Upper lobe of right lung (tissue), 1 donor: Measurements from ENCODE around the gene ELFN2. TPM values are rescaled to one million over a fixed set of nuclear protein-coding genes. Genes with fewer than 3 reads are reported as not detected.

Source experiments
- ATAC-seq: fragments of 200-7000 bp; cut with Tn5 transposase; one replicate; pipeline ENCODE4 v1.9.1; 2020; ENCODE audit warnings: mild to moderate bottlenecking, moderate library complexity
- DNase-seq: peaks from one replicate; pipeline ENCODE4 v3.0.0-alpha.2; 2020
- H3K27ac ChIP-seq: fragments of 200-600 bp; one replicate; pipeline ENCODE4 v1.8.0; 2022
- H3K27me3 ChIP-seq: fragments of 200-600 bp; one replicate; pipeline ENCODE4 v1.8.0; 2022; ENCODE audit warnings: mild to moderate bottlenecking
- H3K36me3 ChIP-seq: fragments of 200-600 bp; one replicate; pipeline ENCODE4 v1.8.0; 2022
- H3K4me1 ChIP-seq: fragments of 200-600 bp; one replicate; pipeline ENCODE4 v1.8.0; 2022
- H3K4me3 ChIP-seq: fragments of 200-600 bp; one replicate; pipeline ENCODE4 v1.8.0; 2022; ENCODE audit warnings: mild to moderate bottlenecking
- H3K9me3 ChIP-seq: fragments of 200-600 bp; one replicate; pipeline ENCODE4 v1.8.0; 2022
- intact Hi-C: fragments of 100-400 bp; cut with DNase I; formaldehyde crosslinking; loops from one replicate; pipeline ENCODE4 v1.11.0; 2022
- total RNA-seq: library from RNA; stranded (reverse); fragmentation: NEBNext Ultra II Directional; extraction: Animal tissue kit (Norgen Biotek cat#: 25700); gene quantifications from one replicate; pipeline ENCODE4 v1.2.1, GENCODE V29; 2021
- TF ChIP-seq, protein P1 (sequence below): fragments of 200-600 bp; IDR thresholded peaks from one replicate; pipeline ENCODE4 v1.8.0; 2022; ENCODE audit warnings: antibody characterized with exemption
- donor health status: DM: no; HTN: yes; CAD: no; lungs with severe emphysema.

ELFN2 gene
- total RNA-seq, 1 donor from 2014 or later: 0.72 TPM

DNA sequence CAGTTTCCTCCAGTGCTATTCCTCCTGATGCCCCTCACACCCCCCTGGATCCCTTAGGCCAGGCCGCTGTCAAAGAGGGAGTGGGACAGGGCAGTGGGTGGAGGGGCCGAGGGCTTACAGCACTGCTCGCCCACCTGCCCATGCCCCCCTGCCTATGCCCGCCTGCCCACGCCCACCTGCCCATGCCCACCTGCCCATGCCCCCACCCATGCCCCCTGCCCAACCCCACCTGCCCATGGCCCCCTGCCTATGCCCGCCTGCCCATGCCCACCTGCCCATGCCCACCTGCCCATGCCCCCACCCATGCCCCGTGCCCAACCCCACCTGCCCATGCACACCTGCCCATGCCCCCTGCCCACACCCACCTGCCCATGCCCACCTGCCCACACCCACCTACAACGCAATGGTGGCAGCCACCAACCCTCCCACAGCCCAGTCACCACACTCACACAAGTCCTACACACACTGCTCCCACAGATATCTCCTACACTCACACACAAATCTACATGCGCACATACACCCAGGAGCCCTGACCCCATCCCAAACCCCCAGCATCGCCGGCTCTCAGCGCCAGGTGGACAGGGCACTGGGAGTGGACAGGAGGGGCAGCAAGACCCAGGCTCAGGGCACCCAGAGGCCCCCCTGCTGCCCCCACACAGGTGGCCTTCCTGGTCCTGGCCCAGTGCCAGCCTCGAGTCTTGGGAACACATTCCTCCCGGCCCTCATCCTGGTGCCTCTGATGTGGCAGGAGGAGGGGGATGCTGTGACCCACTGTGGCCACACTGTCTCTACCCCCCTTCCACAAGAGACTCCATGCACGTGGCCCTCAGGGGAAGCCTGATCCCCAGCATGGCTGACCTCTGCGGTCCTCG lies 83.2 kb downstream of the ELFN2 start:
- ATAC-seq (no peak), DNase-seq (no peak)
- Histone ChIP-seq H3K27me3 (no peaks in the 10 kb centered on the region), H3K4me3 (no peak overlapping the region), H3K9me3 (no peaks in the 10 kb centered on the region), H3K27ac (no peak overlapping the region), H3K4me1 (no peaks in the 10 kb centered on the region), H3K36me3 (no peaks in the 10 kb centered on the region)
- intact Hi-C loops: no loop called here
- TF ChIP-seq, protein P1, sequence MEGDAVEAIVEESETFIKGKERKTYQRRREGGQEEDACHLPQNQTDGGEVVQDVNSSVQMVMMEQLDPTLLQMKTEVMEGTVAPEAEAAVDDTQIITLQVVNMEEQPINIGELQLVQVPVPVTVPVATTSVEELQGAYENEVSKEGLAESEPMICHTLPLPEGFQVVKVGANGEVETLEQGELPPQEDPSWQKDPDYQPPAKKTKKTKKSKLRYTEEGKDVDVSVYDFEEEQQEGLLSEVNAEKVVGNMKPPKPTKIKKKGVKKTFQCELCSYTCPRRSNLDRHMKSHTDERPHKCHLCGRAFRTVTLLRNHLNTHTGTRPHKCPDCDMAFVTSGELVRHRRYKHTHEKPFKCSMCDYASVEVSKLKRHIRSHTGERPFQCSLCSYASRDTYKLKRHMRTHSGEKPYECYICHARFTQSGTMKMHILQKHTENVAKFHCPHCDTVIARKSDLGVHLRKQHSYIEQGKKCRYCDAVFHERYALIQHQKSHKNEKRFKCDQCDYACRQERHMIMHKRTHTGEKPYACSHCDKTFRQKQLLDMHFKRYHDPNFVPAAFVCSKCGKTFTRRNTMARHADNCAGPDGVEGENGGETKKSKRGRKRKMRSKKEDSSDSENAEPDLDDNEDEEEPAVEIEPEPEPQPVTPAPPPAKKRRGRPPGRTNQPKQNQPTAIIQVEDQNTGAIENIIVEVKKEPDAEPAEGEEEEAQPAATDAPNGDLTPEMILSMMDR: no peak

DNA sequence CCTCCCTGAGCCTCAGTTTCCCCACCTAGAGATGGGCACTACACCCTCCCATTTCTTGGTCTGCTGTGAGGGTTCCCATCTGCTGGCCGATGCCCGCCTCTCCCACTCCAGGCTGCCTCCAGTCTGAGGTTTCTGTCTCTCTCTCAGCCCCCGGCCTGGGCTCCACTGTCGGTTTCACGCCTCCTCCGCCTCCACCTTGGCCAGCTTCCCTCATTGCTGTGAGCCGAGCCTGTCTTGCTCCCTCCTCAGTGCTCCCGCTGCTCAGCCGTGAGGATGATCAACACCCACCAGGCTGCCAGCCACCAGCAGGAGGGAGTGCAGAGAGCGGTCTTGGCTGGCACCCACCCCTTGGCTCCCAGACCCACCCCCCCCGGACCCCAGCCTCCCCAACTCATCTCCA lies 83.9 kb downstream of the ELFN2 start:
- intact Hi-C loops: no loop called here
- peaks cover 5% of the 10 kb centered on the region for H3K27me3 ChIP-seq
- no peak overlapping the region for H3K27ac ChIP-seq
- no peaks in the 10 kb centered on the region for H3K4me1 ChIP-seq
- no peak for ATAC-seq
- no peaks in the 10 kb centered on the region for H3K36me3 ChIP-seq
- DNase-seq: no peak
- H3K9me3 ChIP-seq: no peaks in the 10 kb centered on the region
- H3K4me3 ChIP-seq: no peak overlapping the region
- TF ChIP-seq, protein P1: no peak

DNA sequence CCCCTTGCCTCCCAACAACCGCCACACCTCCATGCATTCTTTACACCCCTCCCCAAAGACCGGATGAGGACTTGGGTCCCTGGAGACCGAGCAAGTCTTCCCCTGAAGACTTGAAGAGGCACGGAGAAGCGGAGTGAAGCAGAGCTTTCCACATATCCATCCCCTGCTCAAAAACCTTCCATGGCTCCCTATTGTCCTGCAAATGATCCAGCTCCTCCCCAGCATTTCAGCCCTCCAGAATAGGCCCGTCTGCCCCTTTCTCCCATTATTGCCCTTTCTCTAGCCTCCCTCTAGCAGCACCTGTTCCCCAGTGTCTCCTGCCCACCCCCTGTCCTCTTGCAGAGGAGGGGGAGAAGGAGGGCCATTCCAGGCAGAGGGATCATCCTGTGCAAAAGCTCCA lies 85.2 kb downstream of the ELFN2 start:
- Histone ChIP-seq H3K36me3 (no peaks in the 10 kb centered on the region), H3K4me3 (no peak overlapping the region), H3K27ac (no peak overlapping the region), H3K9me3 (no peaks in the 10 kb centered on the region), H3K4me1 (no peaks in the 10 kb centered on the region), H3K27me3 (peaks cover 13% of the 10 kb centered on the region)
- TF ChIP-seq, protein P1: no peak
- ATAC-seq (no peak), DNase-seq (no peak)
- intact Hi-C loops: no loop called here

DNA sequence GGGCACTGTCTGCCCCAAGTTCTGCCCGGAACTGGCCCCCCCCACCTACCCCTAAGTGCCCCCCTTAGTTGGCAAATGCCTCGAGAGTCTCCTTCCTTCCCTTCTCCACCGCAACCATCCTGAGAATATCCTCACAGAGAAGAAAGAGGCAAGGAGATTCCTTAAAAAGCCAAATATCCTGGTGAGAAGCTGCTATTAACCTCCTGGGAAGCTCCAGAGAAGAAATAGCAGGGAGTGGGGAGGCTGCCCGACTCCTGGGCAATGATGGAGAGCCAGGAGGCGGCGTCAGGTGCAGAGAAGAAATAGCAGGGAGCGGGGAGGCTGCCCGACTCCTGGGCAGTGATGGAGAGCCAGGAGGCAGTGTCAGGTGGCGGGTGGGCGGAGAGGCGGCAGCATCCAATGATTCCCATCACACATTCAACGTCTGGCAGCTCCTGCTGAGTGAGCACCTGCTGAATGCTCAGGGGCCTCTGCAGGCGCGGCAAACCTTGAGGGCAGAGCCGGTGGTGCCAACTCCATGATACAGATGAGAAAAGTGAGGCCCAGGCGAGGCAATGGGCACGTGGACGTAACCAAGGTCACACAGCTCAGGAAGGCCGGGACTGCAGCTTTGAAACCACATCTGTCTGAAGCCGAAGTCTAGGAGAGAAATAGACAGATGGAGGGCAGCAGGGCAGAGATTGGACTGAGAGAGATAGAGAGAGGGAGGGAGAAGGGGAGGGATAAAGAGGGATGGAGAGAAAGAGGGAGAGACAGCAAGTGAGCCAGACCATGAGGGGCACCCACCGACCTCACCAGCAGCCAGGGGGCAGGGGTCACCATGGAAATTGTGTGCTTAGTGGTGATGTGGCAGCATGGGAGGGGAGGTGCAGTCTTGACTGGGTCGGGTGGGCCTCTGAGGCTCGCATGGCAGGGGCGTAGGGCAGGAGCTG lies 86.7 kb downstream of the ELFN2 start:
- no peaks in the 10 kb centered on the region for H3K9me3 ChIP-seq
- TF ChIP-seq, protein P1: no peak
- no peak for ATAC-seq
- no peaks in the 10 kb centered on the region for H3K4me1 ChIP-seq
- H3K27me3 ChIP-seq: peaks cover 14% of the 10 kb centered on the region
- intact Hi-C loops: no loop called here
- H3K4me3 ChIP-seq: no peak overlapping the region
- DNase-seq: no peak
- H3K27ac ChIP-seq: no peak overlapping the region
- H3K36me3 ChIP-seq: no peaks in the 10 kb centered on the region

DNA sequence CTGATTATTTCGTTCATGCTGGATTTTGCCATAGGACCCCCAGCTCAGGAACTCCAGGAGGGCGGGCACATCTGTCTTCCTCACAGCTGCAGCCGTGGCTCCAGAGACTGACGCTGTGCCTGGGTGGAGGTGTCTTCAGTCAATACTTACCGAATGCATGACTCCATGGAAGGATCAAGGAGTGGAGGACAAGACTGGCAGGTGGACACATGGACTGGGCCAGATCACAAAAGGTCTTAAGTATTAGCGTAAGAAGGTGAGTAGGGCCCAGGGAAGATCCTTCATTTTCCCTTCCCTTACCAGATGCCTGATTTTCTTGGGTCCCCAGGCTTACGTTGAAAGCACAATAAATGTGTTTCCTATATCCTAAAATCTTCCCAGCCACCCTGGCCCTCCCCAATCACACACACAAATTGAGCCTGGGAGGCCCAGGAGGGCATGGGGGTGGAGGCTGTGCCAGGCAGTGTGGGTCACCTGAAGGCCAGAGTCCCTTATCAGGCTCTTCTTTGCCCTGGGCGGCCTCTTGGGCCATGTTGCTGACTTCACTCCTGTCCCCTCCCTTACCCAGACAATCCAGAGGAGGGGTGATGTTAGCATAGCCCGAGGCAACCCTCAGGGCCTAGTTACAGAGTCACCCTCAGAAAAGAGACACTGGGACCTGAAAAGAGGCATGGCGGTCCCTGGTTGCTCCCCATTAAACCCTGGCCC lies 88.6 kb downstream of the ELFN2 start:
- H3K27me3 ChIP-seq: peaks cover 33% of the 10 kb centered on the region
- no peak for ATAC-seq
- TF ChIP-seq, protein P1: no peak
- H3K4me3 ChIP-seq: no peak overlapping the region
- intact Hi-C loops: no loop called here
- H3K36me3 ChIP-seq: no peaks in the 10 kb centered on the region
- H3K4me1 ChIP-seq: peaks cover 3% of the 10 kb centered on the region
- H3K9me3 ChIP-seq: no peaks in the 10 kb centered on the region
- no peak overlapping the region for H3K27ac ChIP-seq
- no peak for DNase-seq
